ENCODE data around the gene ALDH4A1.

The ALDH4A1 gene

GRCh38 chr1:18928406-18928805 is 26.1 kb upstream of the ALDH4A1 start:
- Histone ChIP-seq H3K4me3 (peak overlapping the region in 5 of 10 experiments; percentile 43 to 64 (median 49); a peak in 8 of 20 replicates), H3K27me3 (no peaks in the 10 kb centered on the region), H3K36me3 (no peaks in the 10 kb centered on the region), H4K20me1 (peaks cover 0 to 87% (median 28%) of the 10 kb centered on the region in 11 experiments; a peak in 16 of 22 replicates), H3K4me2 (peak overlapping the region; percentile 90 to 100 (median 98)), H3K9me3 (replicated peaks in 1 of 11) (no peaks in the 10 kb centered on the region), H3K27ac (peak overlapping the region in 9 of 11 experiments; percentile 84 to 96 (median 91); a peak in 17 of 22 replicates), H3K4me1 (peaks cover 85 to 95% (median 92%) of the 10 kb centered on the region in 10 experiments), H3K9ac (peak overlapping the region in 10 of 11 experiments; percentile 62 to 83 (median 76); a peak in 19 of 22 replicates)
- TF ChIP-seq Cebpa-rat (IDR thresholded peaks at IDR 0.05): no peak

- Histone ChIP-seq H3K36me3 (no peaks in the 10 kb centered on the region), H3K4me2 (peak overlapping the region; percentile 90 to 100 (median 98)), H3K4me1 (peaks cover 92 to 98% (median 98%) of the 10 kb centered on the region in 10 experiments), H3K9me3 (replicated peaks in 1 of 11) (no peaks in the 10 kb centered on the region), H3K9ac (peak overlapping the region; percentile 62 to 83 (median 77); a peak in 21 of 22 replicates), H3K4me3 (peak overlapping the region; percentile 26 to 64 (median 48); a peak in 18 of 20 replicates), H4K20me1 (peaks cover 0 to 87% (median 28%) of the 10 kb centered on the region in 11 experiments; a peak in 14 of 22 replicates), H3K27ac (peak overlapping the region in 10 of 11 experiments; percentile 84 to 96 (median 90); a peak in 20 of 22 replicates), H3K27me3 (no peaks in the 10 kb centered on the region)
- no peak for TF ChIP-seq Cebpa-rat (IDR thresholded peaks at IDR 0.05)
Observed at GRCh38 chr1:18927654-18928272, 25.4 kb upstream of the ALDH4A1 start.

GRCh38 chr1:18927082-18927653 is 24.8 kb upstream of the ALDH4A1 start:
- Histone ChIP-seq H3K9me3 (replicated peaks in 1 of 11) (no peaks in the 10 kb centered on the region), H4K20me1 (peaks cover 0 to 87% (median 24%) of the 10 kb centered on the region in 11 experiments; a peak in 14 of 22 replicates), H3K27me3 (no peaks in the 10 kb centered on the region), H3K36me3 (no peaks in the 10 kb centered on the region), H3K9ac (peak overlapping the region; percentile 62 to 83 (median 77)), H3K4me1 (peaks cover 96 to 98% (median 98%) of the 10 kb centered on the region in 10 experiments), H3K27ac (peak overlapping the region; percentile 75 to 96 (median 89)), H3K4me2 (peak overlapping the region; percentile 90 to 100 (median 98)), H3K4me3 (peak overlapping the region; percentile 26 to 64 (median 48); a peak in 19 of 20 replicates)
- TF ChIP-seq Cebpa-rat (IDR thresholded peaks at IDR 0.05): no peak

- Histone ChIP-seq H3K36me3 (no peaks in the 10 kb centered on the region), H3K27me3 (no peaks in the 10 kb centered on the region), H3K9ac (peak overlapping the region; percentile 62 to 83 (median 77)), H4K20me1 (peaks cover 0 to 87% (median 19%) of the 10 kb centered on the region in 11 experiments; a peak in 13 of 22 replicates), H3K4me3 (peak overlapping the region; percentile 26 to 64 (median 48); a peak in 18 of 20 replicates), H3K4me1 (peaks cover 96 to 98% (median 98%) of the 10 kb centered on the region in 10 experiments), H3K9me3 (replicated peaks in 1 of 11) (no peaks in the 10 kb centered on the region), H3K4me2 (peak overlapping the region; percentile 90 to 100 (median 98)), H3K27ac (peak overlapping the region; percentile 75 to 96 (median 89))
- TF ChIP-seq Cebpa-rat (IDR thresholded peaks at IDR 0.05): no peak
Observed at GRCh38 chr1:18926315-18927081, 24.1 kb upstream of the ALDH4A1 start.

GRCh38 chr1:18925279-18925678 is 22.9 kb upstream of the ALDH4A1 start:
- no peak for TF ChIP-seq Cebpa-rat (IDR thresholded peaks at IDR 0.05)

GRCh38 chr1:18924221-18924691 is 21.9 kb upstream of the ALDH4A1 start:
- Histone ChIP-seq H3K9ac (peak overlapping the region in 10 of 11 experiments; percentile 16 to 68 (median 58); a peak in 17 of 22 replicates), H3K4me1 (peaks cover 74 to 87% (median 77%) of the 10 kb centered on the region in 10 experiments), H3K27me3 (no peaks in the 10 kb centered on the region), H3K27ac (peak overlapping the region in 10 of 11 experiments; percentile 34 to 77 (median 62); a peak in 18 of 22 replicates), H3K4me3 (peak overlapping the region in 4 of 10 experiments; percentile 12 to 60 (median 40); a peak in 5 of 20 replicates), H3K9me3 (replicated peaks in 1 of 11) (no peaks in the 10 kb centered on the region), H3K4me2 (peak overlapping the region; percentile 80 to 100 (median 91)), H3K36me3 (peaks cover 0 to 17% (median 8%) of the 10 kb centered on the region in 11 experiments; a peak in 13 of 22 replicates), H4K20me1 (peaks cover 0 to 76% (median 8%) of the 10 kb centered on the region in 11 experiments; a peak in 11 of 22 replicates)
- TF ChIP-seq Cebpa-rat (IDR thresholded peaks at IDR 0.05): no peak

More at GRCh38 chr1:18925279-18925678, 22.9 kb upstream of the ALDH4A1 start:
- H3K4me2 ChIP-seq: peak overlapping the region; percentile 80 to 100 (median 91)
- H3K4me3 ChIP-seq: no peak overlapping the region; a peak in 1 of 20 replicates
- H3K9me3 ChIP-seq (replicated peaks in 1 of 11): no peaks in the 10 kb centered on the region
- H3K27me3 ChIP-seq: no peaks in the 10 kb centered on the region
- H3K27ac ChIP-seq: peak overlapping the region in 9 of 11 experiments; percentile 45 to 77 (median 66); a peak in 15 of 22 replicates
- H4K20me1 ChIP-seq: peaks cover 0 to 87% (median 14%) of the 10 kb centered on the region in 11 experiments; a peak in 12 of 22 replicates
- H3K36me3 ChIP-seq: peaks cover 0 to 8% (median 5%) of the 10 kb centered on the region in 11 experiments; a peak in 11 of 22 replicates
- peaks cover 84 to 98% (median 87%) of the 10 kb centered on the region in 10 experiments for H3K4me1 ChIP-seq
- H3K9ac ChIP-seq: peak overlapping the region in 1 of 11 experiments; percentile 68; a peak in 2 of 22 replicates

- H3K27ac ChIP-seq: peak overlapping the region in 9 of 11 experiments; percentile 52 to 77 (median 66); a peak in 17 of 22 replicates
Observed at GRCh38 chr1:18923756-18924211, 21.4 kb upstream of the ALDH4A1 start.

More at GRCh38 chr1:18923756-18924211, 21.4 kb upstream of the ALDH4A1 start:
- Histone ChIP-seq H3K4me2 (peak overlapping the region; percentile 80 to 100 (median 91)), H3K27me3 (no peaks in the 10 kb centered on the region), H3K9me3 (replicated peaks in 1 of 11) (no peaks in the 10 kb centered on the region), H3K9ac (peak overlapping the region in 10 of 11 experiments; percentile 16 to 68 (median 61); a peak in 18 of 22 replicates), H3K4me3 (peak overlapping the region in 5 of 10 experiments; percentile 8 to 60 (median 39); a peak in 5 of 20 replicates), H3K4me1 (peaks cover 69 to 83% (median 72%) of the 10 kb centered on the region in 10 experiments), H3K36me3 (peaks cover 0 to 22% (median 13%) of the 10 kb centered on the region in 11 experiments; a peak in 13 of 22 replicates), H4K20me1 (peaks cover 0 to 72% (median 8%) of the 10 kb centered on the region in 11 experiments; a peak in 11 of 22 replicates)
- TF ChIP-seq Cebpa-rat (IDR thresholded peaks at IDR 0.05): no peak; a peak in 1 of 22 replicates

Measured in BLaER1 treated with 17β-estradiol and CSF1 and Interleukin-3, amounts not matched to agents 10 nM and 100 nM (cell line).